ENCODE measurements around the gene CAPN12. TPM values are rescaled to one million over a fixed set of nuclear protein-coding genes. Genes with fewer than 3 reads are reported as not detected.

CAPN12 gene
- total RNA-seq, 1 experiment from 2014 or later = not detected

GRCh38 chr19:38707512-38708114 is 36.7 kb downstream of the CAPN12 start:
- in situ Hi-C loops (cut with HindIII; ENCODE audit: low pct_unique_long_range_greater_than_20kb, low sequenced_read_pairs) = no loop called here
- DNase-seq (ENCODE audit: low read depth, low spot score) = no peak

- peak; percentile 17 for DNase-seq (ENCODE audit: low read depth, low spot score)
These were observed 37.3 kb downstream of the CAPN12 start for GRCh38 chr19:38706792-38707511.

DNA sequence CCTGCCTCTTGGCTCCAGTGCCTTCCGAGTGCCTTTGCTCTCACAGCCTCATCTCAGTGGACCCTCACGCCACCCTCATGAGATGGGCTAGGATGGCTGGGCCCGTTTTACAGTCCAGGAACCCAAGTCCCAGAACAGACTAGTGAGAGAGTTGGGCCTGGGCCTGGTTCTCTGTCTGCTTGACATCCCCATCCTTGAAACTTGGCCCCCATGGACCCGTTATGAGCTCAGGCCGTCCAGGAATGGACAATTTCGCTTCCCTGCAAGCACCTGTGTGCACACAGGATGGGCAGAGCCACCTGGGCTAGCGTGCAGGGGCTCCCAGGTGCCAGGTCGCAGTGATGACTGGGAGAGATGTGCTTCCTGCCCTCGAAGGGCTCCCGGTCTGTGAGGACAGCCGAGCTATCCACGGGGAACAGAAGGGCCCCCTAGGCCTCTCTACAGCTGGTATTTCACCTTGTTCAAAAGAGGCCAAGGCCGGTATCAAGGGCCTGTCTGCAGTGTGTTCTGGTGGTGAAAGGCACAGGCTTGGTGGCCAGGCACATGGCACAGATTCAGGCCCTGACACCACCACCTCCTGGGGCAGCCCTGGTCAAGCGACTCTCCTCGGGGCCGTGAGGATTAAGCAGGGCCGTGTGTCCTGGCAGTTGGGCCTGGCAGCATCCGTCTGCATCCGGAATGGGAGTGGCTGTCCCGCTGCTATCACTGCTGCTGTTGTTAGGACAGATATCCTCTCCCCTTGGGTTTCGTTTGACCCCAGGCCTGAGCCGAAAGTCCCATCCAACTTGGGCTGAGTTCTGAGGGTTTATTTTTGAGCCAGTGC is 38.9 kb downstream of the CAPN12 start:
- in situ Hi-C loops (cut with HindIII; ENCODE audit: low pct_unique_long_range_greater_than_20kb, low sequenced_read_pairs) = no loop called here
- DNase-seq (ENCODE audit: low read depth, low spot score) = no peak

More at GRCh38 chr19:38706792-38707511, 37.3 kb downstream of the CAPN12 start:
- in situ Hi-C loops (cut with HindIII; ENCODE audit: low pct_unique_long_range_greater_than_20kb, low sequenced_read_pairs) = no loop called here

DNA sequence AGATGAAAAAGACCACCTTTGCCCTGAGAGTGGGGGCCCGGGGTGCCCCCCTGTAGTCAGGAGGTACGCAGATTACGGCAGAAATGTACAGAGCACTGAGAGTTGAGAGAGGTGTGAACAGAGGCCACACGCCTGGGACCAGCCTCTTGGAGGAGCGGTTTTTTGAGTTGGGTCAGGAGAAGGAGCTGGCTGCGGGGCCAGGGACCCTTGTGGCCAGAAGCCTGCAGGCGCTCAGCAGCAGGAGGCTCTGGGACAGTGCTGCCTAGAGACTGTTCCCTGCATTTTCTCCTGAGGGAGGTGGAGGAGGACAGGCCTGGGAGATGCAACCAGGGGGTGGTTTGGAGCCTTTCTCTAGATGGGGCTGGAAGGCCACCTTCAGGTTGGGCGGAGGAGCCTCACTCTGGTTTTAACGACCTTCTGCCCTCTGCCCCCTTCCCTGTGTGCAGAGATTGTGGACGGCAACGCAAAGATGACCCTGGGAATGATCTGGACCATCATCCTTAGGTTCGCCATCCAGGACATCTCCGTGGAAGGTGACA is 39.7 kb downstream of the CAPN12 start:
- DNase-seq (ENCODE audit: low read depth, low spot score) = no peak
- in situ Hi-C loops (cut with HindIII; ENCODE audit: low pct_unique_long_range_greater_than_20kb, low sequenced_read_pairs) = no loop called here

DNA sequence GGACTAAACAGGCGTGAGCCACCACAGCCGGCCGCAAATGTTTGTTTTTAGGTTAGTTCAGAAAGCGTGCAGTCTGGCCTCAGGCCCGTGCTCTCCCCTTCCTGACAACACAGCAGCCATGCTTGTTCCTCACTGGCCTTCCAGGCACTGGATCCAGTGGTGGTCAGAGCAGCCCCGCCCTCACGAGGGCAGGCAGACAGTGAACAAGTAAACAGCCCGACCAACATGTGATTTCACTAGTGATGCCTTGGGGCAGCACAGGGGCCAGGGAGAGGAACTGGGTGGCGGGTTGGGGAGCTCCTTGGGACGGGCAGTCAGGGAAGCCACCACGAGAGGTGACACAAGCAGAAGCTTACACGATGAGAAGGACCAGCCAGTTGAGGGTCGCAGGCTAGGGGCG is 40.8 kb downstream of the CAPN12 start:
- in situ Hi-C loops (cut with HindIII; ENCODE audit: low pct_unique_long_range_greater_than_20kb, low sequenced_read_pairs) = no loop called here
- no peak for DNase-seq (ENCODE audit: low read depth, low spot score)

GRCh38 chr19:38702278-38702677 is 42.0 kb downstream of the CAPN12 start:
- DNase-seq (ENCODE audit: low read depth, low spot score) = no peak
- in situ Hi-C loops (cut with HindIII; ENCODE audit: low pct_unique_long_range_greater_than_20kb, low sequenced_read_pairs) = no loop called here

- no peak for DNase-seq (ENCODE audit: low read depth, low spot score)
- in situ Hi-C loops (cut with HindIII; ENCODE audit: low pct_unique_long_range_greater_than_20kb, low sequenced_read_pairs) = no loop called here
These were observed 42.7 kb downstream of the CAPN12 start for GRCh38 chr19:38701455-38702063.

DNA sequence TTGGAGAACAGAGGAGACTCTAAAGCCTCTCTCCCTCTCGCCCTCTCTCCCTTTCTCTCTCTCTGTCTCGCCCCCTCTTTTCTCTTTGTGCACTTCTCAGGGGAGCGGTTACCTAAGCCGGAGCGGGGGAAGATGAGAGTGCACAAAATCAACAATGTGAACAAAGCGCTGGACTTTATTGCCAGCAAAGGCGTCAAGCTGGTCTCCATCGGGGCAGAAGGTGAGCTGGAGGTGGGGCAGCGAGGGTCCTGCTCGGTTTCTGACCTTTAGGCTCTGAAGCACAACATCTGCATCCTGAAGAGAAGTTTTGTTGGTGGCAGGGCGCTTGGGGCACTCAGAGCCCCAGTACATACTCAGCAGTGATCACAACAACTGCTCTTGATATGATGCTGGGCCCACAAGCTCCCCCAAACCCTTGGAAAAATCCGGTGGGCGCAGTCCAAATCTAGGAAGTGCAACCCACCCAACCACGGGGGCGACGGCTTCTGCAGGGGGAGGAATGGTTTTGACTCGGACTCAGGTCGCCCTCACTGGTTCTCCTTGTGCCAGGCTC is 43.3 kb downstream of the CAPN12 start:
- DNase-seq (ENCODE audit: low read depth, low spot score) = no peak
- in situ Hi-C loops (cut with HindIII; ENCODE audit: low pct_unique_long_range_greater_than_20kb, low sequenced_read_pairs) = no loop called here

- no peak for DNase-seq (ENCODE audit: low read depth, low spot score)
- in situ Hi-C loops (cut with HindIII; ENCODE audit: low pct_unique_long_range_greater_than_20kb, low sequenced_read_pairs) = no loop called here
These were observed 43.8 kb downstream of the CAPN12 start for GRCh38 chr19:38700350-38700901.

DNA sequence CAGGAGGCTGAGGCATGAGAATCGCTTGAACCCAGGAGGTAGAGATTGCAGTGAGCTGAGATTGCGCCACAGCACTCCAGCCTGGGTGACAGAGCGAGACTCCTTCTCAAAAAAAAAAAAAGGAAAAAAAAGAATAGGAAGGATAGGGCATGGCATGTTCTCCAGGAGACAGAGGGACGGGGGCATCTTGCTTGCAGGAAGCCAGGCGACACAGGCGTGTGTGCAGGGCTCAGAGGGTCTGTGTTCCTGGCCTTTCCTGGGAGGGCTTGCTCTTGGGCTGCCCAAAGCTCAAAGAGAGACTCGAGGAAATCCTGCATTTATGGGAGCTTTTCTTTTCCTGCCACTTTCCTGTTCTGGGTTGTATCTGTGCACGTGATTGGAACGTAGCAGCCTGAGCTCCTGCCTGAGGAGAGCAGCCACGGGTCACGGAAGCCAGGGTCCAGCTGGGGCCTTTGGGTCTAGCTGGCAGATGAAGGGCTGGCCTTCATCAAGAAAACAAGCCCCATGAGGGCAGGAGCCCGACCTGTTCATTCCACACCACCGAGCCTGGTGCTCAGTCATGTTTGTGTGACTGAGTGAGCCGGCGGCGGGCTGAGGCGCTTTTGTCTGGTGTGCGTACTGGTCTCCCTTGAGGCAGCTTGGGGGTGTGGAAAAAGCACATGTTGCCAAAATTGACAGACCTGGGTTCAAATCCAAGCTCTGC is 44.5 kb downstream of the CAPN12 start:
- no peak for DNase-seq (ENCODE audit: low read depth, low spot score)
- in situ Hi-C loops (cut with HindIII; ENCODE audit: low pct_unique_long_range_greater_than_20kb, low sequenced_read_pairs) = no loop called here

- in situ Hi-C loops (cut with HindIII; ENCODE audit: low pct_unique_long_range_greater_than_20kb, low sequenced_read_pairs) = no loop called here
- no peak for DNase-seq (ENCODE audit: low read depth, low spot score)
These were observed 45.3 kb downstream of the CAPN12 start for GRCh38 chr19:38699027-38699346.

- DNase-seq (ENCODE audit: low read depth, low spot score) = no peak
- in situ Hi-C loops (cut with HindIII; ENCODE audit: low pct_unique_long_range_greater_than_20kb, low sequenced_read_pairs) = no loop called here
These were observed 45.8 kb downstream of the CAPN12 start for GRCh38 chr19:38698225-38699026.

- no peak for DNase-seq (ENCODE audit: low read depth, low spot score)
- in situ Hi-C loops (cut with HindIII; ENCODE audit: low pct_unique_long_range_greater_than_20kb, low sequenced_read_pairs) = no loop called here
These were observed 46.6 kb downstream of the CAPN12 start for GRCh38 chr19:38697641-38698071.

- in situ Hi-C loops (cut with HindIII; ENCODE audit: low pct_unique_long_range_greater_than_20kb, low sequenced_read_pairs) = no loop called here
- DNase-seq (ENCODE audit: low read depth, low spot score) = no peak
These were observed 47.1 kb downstream of the CAPN12 start for GRCh38 chr19:38697197-38697596.

DNA sequence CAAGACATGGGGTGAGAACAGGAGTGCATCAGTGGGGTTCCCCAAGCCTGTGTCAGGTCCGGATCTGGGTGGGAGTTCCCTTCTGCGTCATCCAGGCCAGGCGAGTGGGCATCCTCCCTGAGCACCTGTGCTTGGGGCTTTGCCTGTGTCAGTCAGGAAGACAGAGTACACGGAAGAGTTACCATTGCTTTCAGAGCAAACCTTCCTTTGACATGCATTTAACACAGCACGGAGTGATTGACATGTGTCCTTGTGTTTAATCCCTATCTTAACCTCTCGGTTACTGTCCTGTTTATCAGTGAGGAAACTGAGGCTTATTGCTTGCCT is 47.6 kb downstream of the CAPN12 start:
- in situ Hi-C loops (cut with HindIII; ENCODE audit: low pct_unique_long_range_greater_than_20kb, low sequenced_read_pairs) = no loop called here
- DNase-seq (ENCODE audit: low read depth, low spot score) = no peak

All from SK-MEL-5 (cell line).